GM23338 (cell line): ENCODE results near the gene GPR156. TPM values are rescaled to one million over a fixed set of nuclear protein-coding genes. Genes with fewer than 3 reads are reported as not detected.

Source experiments
- ATAC-seq: fragments of 200-7000 bp; cut with Tn5 transposase; 3 replicates; pipeline ENCODE4 v1.9.1; 2020
- DNase-seq: peaks from one replicate; pipeline ENCODE4 v3.0.0-alpha.2; 2015; ENCODE audit warnings: low spot score
- H2AFZ ChIP-seq: fragments of 200-600 bp; sonication (generic); 2 replicates; pipeline ENCODE4 v1.8.0; 2016; ENCODE audit warnings: antibody characterized with exemption, mild to moderate bottlenecking, moderate library complexity
- H3F3A ChIP-seq: fragments of 200-600 bp; sonication (generic); replicated peaks from 2 replicates; pipeline ENCODE4 v1.8.0; 2017; ENCODE audit warnings: antibody characterized with exemption, mixed run types, low read depth
- H3K27ac ChIP-seq: fragments of 200-600 bp; sonication (generic); 2 replicates; pipeline ENCODE4 v1.6.1; 2016; ENCODE audit warnings: low read depth
- H3K27me3 ChIP-seq: fragments of 200-600 bp; sonication (generic); 2 replicates; pipeline ENCODE4 v1.8.0; 2016; ENCODE audit warnings: mild to moderate bottlenecking, mixed run types, moderate library complexity; ENCODE audit not compliant: insufficient read depth
- H3K36me3 ChIP-seq: fragments of 200-600 bp; sonication (generic); 2 replicates; pipeline ENCODE4 v1.8.0; 2016; ENCODE audit warnings: mild to moderate bottlenecking; ENCODE audit not compliant: insufficient read depth
- H3K4me1 ChIP-seq: fragments of 200-600 bp; sonication (generic); 2 replicates; pipeline ENCODE4 v1.8.0; 2016; ENCODE audit warnings: mild to moderate bottlenecking, moderate library complexity; ENCODE audit not compliant: insufficient read depth
- H3K4me2 ChIP-seq: fragments of 200-600 bp; sonication (generic); 2 replicates; pipeline ENCODE4 v1.7.1; 2017; ENCODE audit warnings: mixed run types
- H3K4me3 ChIP-seq: fragments of 200-600 bp; sonication (generic); 2 replicates; pipeline ENCODE4 v1.6.1; 2016; ENCODE audit warnings: mixed run types
- H3K79me2 ChIP-seq: fragments of 200-600 bp; sonication (generic); replicated peaks from 2 replicates; pipeline ENCODE4 v1.8.0; 2017; ENCODE audit warnings: mild to moderate bottlenecking; ENCODE audit not compliant: insufficient read depth
- H3K9me2 ChIP-seq: fragments of 200-600 bp; sonication (generic); 2 replicates; pipeline ENCODE4 v1.8.0; 2017; ENCODE audit not compliant: insufficient read depth
- H4K20me1 ChIP-seq: fragments of 200-600 bp; sonication (generic); replicated peaks from 2 replicates; pipeline ENCODE4 v1.8.0; 2017; ENCODE audit warnings: mild to moderate bottlenecking; ENCODE audit not compliant: insufficient read depth
- H3K27ac Mint-ChIP-seq: 2 replicates; pipeline ENCODE4 v1.8.0; 2020; ENCODE audit warnings: inconsistent platforms, mild to moderate bottlenecking, moderate library complexity, mixed read lengths
- H3K27me3 Mint-ChIP-seq: 3 replicates; pipeline ENCODE4 v1.8.0; 2022; ENCODE audit warnings: low read depth, mild to moderate bottlenecking, moderate library complexity, mixed read lengths, inconsistent platforms; ENCODE audit not compliant: insufficient read depth, poor library complexity
- H3K36me3 Mint-ChIP-seq: 3 replicates; pipeline ENCODE4 v1.8.0; 2021; ENCODE audit warnings: low read depth, mild to moderate bottlenecking, inconsistent platforms, moderate library complexity, mixed read lengths
- H3K4me1 Mint-ChIP-seq: 3 replicates; pipeline ENCODE4 v1.8.0; 2020; ENCODE audit warnings: mild to moderate bottlenecking, inconsistent platforms, mixed read lengths
- H3K4me3 Mint-ChIP-seq: 3 replicates; pipeline ENCODE4 v1.8.0; 2021; ENCODE audit warnings: moderate library complexity, mild to moderate bottlenecking, inconsistent platforms, mixed read lengths
- H3K9me3 Mint-ChIP-seq: 3 replicates; pipeline ENCODE4 v1.8.0; 2020; ENCODE audit warnings: moderate library complexity, mild to moderate bottlenecking, inconsistent platforms, mixed read lengths
- CREB1 ChIP-seq: fragments of 250-450 bp; sonication (Bioruptor Pico); IDR thresholded peaks from 2 replicates; pipeline ENCODE4 v1.5.0; 2020; ENCODE audit warnings: low read depth, mild to moderate bottlenecking, moderate library complexity
- EZH2 ChIP-seq: fragments of 200-600 bp; sonication (generic); IDR thresholded peaks from one replicate; pipeline ENCODE4 v1.8.0; 2017; ENCODE audit warnings: antibody characterized with exemption, mild to moderate bottlenecking, low read depth; ENCODE audit not compliant: unreplicated experiment
- EZH2phosphoT487 ChIP-seq: fragments of 200-600 bp; sonication (generic); IDR thresholded peaks from one replicate; pipeline ENCODE4 v1.8.1; 2018; ENCODE audit warnings: antibody characterized with exemption; ENCODE audit not compliant: unreplicated experiment
- JUNB ChIP-seq: IDR thresholded peaks from one replicate; pipeline ENCODE4 v1.6.1; 2016; ENCODE audit warnings: antibody characterized with exemption; ENCODE audit not compliant: unreplicated experiment
- NANOG ChIP-seq: IDR thresholded peaks from 2 replicates; pipeline ENCODE4 v1.6.1; 2016; ENCODE audit warnings: antibody characterized with exemption, borderline replicate concordance
- POLR2AphosphoS5 ChIP-seq: IDR thresholded peaks from 2 replicates; pipeline ENCODE4 v1.6.1; 2016; ENCODE audit warnings: antibody characterized with exemption, low read depth
- REST ChIP-seq: IDR thresholded peaks from one replicate; pipeline ENCODE4 v1.6.1; 2018; ENCODE audit warnings: antibody characterized with exemption; ENCODE audit not compliant: unreplicated experiment
- STAT1 ChIP-seq: IDR thresholded peaks from one replicate; pipeline ENCODE4 v1.6.1; 2016; ENCODE audit warnings: antibody characterized with exemption; ENCODE audit not compliant: unreplicated experiment
- ZNF114 ChIP-seq: fragments of 250-450 bp; sonication (Bioruptor Pico); IDR thresholded peaks from 2 replicates; pipeline ENCODE4 v1.5.0; 2020; ENCODE audit warnings: mild to moderate bottlenecking, moderate library complexity
- ZNF331 ChIP-seq: fragments of 250-450 bp; sonication (Bioruptor Pico); IDR thresholded peaks from 2 replicates; pipeline ENCODE4 v1.5.0; 2020; ENCODE audit warnings: low read depth, mild to moderate bottlenecking, moderate library complexity
- polyA plus RNA-seq: library from polyadenylated mRNA; unstranded; fragments of >200 nt; fragmentation: Nextera tagmentation; extraction: Ambion mirVana; gene quantifications from 2 replicates; pipeline ENCODE4 v1.2.1, GENCODE V29; 2016
- total RNA-seq: library from RNA; depleted of rRNA; stranded (reverse); fragments of >200 nt; shearing (Covaris generic); gene quantifications from 2 replicates; pipeline ENCODE4 v1.2.3, GENCODE V29; 2014
- TF ChIP-seq, protein P1 (sequence below), 2 experiments: fragments of 200-600 bp in 1 of 2; sonication (generic) in 1 of 2; conservative IDR thresholded peaks; 2 replicates each; pipeline versions ENCODE4 v1.5.1 to v1.6.1; 2016 to 2017; ENCODE audit warnings: antibody characterized with exemption in 2 of 2, low read depth in 2 of 2, mild to moderate bottlenecking in 2 of 2, moderate library complexity in 1 of 2
- TF ChIP-seq, protein P2 (sequence below): IDR thresholded peaks from 2 replicates; pipeline ENCODE4 v1.6.1; 2016; ENCODE audit warnings: antibody characterized with exemption
- TF ChIP-seq, protein P3 (sequence below): fragments of 250-450 bp; sonication (Bioruptor Pico); IDR thresholded peaks from 2 replicates; pipeline ENCODE4 v1.5.0; 2020; ENCODE audit warnings: mild to moderate bottlenecking, moderate library complexity

GPR156 gene
- total and polyA plus RNA-seq, 2 experiments from 2014 or later, result 0.50 to 2.5 TPM

GRCh38 chr3:120214176-120214575 is 70.8 kb downstream of the GPR156 start:
- peak; percentile 63 for ATAC-seq
- H3K4me2 ChIP-seq, result no peak overlapping the region
- Mint-ChIP-seq H3K27ac (no peak overlapping the region), H3K9me3 (no peaks in the 10 kb centered on the region), H3K4me3 (no peak overlapping the region), H3K36me3 (no peaks in the 10 kb centered on the region), H3K4me1 (peaks cover 2% of the 10 kb centered on the region; the same call in 2 of the 3 replicates), H3K27me3 (no peaks in the 10 kb centered on the region)
- H2AFZ ChIP-seq, result 0 out of 2 replicates have a peak overlapping the region, but pooled peaks have one; percentile 69
- no peaks in the 10 kb centered on the region for H3K9me2 ChIP-seq
- H3K27me3 ChIP-seq, result no peaks in the 10 kb centered on the region
- DNase-seq, result peak; percentile 17
- H3K4me1 ChIP-seq, result peaks cover 10% of the 10 kb centered on the region
- TF ChIP-seq EZH2 (no peak), REST (no peak), ZNF331 (CRISPR knock-in tag) (no peak), ZNF114 (CRISPR knock-in tag) (no peak), EZH2phosphoT487 (no peak), JUNB (no peak), STAT1 (no peak), POLR2AphosphoS5 (no peak), NANOG (no peak), CREB1 (CRISPR knock-in tag) (no peak)
- TF ChIP-seq, protein P1, sequence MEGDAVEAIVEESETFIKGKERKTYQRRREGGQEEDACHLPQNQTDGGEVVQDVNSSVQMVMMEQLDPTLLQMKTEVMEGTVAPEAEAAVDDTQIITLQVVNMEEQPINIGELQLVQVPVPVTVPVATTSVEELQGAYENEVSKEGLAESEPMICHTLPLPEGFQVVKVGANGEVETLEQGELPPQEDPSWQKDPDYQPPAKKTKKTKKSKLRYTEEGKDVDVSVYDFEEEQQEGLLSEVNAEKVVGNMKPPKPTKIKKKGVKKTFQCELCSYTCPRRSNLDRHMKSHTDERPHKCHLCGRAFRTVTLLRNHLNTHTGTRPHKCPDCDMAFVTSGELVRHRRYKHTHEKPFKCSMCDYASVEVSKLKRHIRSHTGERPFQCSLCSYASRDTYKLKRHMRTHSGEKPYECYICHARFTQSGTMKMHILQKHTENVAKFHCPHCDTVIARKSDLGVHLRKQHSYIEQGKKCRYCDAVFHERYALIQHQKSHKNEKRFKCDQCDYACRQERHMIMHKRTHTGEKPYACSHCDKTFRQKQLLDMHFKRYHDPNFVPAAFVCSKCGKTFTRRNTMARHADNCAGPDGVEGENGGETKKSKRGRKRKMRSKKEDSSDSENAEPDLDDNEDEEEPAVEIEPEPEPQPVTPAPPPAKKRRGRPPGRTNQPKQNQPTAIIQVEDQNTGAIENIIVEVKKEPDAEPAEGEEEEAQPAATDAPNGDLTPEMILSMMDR (conservative IDR thresholded peaks at IDR 0.05; ENCODE audit: low read depth in 2 of 2), result no peak
- TF ChIP-seq, protein P2, sequence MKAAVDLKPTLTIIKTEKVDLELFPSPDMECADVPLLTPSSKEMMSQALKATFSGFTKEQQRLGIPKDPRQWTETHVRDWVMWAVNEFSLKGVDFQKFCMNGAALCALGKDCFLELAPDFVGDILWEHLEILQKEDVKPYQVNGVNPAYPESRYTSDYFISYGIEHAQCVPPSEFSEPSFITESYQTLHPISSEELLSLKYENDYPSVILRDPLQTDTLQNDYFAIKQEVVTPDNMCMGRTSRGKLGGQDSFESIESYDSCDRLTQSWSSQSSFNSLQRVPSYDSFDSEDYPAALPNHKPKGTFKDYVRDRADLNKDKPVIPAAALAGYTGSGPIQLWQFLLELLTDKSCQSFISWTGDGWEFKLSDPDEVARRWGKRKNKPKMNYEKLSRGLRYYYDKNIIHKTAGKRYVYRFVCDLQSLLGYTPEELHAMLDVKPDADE, result no peak
- TF ChIP-seq, protein P3, sequence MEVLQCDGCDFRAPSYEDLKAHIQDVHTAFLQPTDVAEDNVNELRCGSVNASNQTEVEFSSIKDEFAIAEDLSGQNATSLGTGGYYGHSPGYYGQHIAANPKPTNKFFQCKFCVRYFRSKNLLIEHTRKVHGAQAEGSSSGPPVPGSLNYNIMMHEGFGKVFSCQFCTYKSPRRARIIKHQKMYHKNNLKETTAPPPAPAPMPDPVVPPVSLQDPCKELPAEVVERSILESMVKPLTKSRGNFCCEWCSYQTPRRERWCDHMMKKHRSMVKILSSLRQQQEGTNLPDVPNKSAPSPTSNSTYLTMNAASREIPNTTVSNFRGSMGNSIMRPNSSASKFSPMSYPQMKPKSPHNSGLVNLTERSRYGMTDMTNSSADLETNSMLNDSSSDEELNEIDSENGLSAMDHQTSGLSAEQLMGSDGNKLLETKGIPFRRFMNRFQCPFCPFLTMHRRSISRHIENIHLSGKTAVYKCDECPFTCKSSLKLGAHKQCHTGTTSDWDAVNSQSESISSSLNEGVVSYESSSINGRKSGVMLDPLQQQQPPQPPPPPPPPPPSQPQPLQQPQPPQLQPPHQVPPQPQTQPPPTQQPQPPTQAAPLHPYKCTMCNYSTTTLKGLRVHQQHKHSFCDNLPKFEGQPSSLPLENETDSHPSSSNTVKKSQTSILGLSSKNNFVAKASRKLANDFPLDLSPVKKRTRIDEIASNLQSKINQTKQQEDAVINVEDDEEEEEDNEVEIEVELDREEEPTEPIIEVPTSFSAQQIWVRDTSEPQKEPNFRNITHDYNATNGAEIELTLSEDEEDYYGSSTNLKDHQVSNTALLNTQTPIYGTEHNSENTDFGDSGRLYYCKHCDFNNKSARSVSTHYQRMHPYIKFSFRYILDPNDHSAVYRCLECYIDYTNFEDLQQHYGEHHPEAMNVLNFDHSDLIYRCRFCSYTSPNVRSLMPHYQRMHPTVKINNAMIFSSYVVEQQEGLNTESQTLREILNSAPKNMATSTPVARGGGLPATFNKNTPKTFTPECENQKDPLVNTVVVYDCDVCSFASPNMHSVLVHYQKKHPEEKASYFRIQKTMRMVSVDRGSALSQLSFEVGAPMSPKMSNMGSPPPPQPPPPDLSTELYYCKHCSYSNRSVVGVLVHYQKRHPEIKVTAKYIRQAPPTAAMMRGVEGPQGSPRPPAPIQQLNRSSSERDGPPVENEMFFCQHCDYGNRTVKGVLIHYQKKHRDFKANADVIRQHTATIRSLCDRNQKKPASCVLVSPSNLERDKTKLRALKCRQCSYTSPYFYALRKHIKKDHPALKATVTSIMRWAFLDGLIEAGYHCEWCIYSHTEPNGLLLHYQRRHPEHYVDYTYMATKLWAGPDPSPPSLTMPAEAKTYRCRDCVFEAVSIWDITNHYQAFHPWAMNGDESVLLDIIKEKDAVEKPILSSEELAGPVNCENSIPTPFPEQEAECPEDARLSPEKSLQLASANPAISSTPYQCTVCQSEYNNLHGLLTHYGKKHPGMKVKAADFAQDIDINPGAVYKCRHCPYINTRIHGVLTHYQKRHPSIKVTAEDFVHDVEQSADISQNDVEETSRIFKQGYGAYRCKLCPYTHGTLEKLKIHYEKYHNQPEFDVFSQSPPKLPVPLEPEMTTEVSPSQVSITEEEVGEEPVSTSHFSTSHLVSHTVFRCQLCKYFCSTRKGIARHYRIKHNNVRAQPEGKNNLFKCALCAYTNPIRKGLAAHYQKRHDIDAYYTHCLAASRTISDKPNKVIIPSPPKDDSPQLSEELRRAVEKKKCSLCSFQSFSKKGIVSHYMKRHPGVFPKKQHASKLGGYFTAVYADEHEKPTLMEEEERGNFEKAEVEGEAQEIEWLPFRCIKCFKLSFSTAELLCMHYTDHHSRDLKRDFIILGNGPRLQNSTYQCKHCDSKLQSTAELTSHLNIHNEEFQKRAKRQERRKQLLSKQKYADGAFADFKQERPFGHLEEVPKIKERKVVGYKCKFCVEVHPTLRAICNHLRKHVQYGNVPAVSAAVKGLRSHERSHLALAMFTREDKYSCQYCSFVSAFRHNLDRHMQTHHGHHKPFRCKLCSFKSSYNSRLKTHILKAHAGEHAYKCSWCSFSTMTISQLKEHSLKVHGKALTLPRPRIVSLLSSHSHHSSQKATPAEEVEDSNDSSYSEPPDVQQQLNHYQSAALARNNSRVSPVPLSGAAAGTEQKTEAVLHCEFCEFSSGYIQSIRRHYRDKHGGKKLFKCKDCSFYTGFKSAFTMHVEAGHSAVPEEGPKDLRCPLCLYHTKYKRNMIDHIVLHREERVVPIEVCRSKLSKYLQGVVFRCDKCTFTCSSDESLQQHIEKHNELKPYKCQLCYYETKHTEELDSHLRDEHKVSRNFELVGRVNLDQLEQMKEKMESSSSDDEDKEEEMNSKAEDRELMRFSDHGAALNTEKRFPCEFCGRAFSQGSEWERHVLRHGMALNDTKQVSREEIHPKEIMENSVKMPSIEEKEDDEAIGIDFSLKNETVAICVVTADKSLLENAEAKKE, result no peak
- H3K36me3 ChIP-seq, result no peaks in the 10 kb centered on the region
- no peaks in the 10 kb centered on the region for H4K20me1 ChIP-seq
- H3K27ac ChIP-seq, result no peak overlapping the region
- H3K79me2 ChIP-seq, result no peaks in the 10 kb centered on the region
- H3K4me3 ChIP-seq, result no peak overlapping the region
- no peaks in the 10 kb centered on the region for H3F3A ChIP-seq
